Measurements from ENCODE around the gene CNEP1R1. TPM values are rescaled to one million over a fixed set of nuclear protein-coding genes. Genes with fewer than 3 reads are reported as not detected.

CNEP1R1 gene
- total and polyA plus RNA-seq, 3 experiments from 2014 or later: 21.2 to 23.6 (median 22.8) TPM

DNA sequence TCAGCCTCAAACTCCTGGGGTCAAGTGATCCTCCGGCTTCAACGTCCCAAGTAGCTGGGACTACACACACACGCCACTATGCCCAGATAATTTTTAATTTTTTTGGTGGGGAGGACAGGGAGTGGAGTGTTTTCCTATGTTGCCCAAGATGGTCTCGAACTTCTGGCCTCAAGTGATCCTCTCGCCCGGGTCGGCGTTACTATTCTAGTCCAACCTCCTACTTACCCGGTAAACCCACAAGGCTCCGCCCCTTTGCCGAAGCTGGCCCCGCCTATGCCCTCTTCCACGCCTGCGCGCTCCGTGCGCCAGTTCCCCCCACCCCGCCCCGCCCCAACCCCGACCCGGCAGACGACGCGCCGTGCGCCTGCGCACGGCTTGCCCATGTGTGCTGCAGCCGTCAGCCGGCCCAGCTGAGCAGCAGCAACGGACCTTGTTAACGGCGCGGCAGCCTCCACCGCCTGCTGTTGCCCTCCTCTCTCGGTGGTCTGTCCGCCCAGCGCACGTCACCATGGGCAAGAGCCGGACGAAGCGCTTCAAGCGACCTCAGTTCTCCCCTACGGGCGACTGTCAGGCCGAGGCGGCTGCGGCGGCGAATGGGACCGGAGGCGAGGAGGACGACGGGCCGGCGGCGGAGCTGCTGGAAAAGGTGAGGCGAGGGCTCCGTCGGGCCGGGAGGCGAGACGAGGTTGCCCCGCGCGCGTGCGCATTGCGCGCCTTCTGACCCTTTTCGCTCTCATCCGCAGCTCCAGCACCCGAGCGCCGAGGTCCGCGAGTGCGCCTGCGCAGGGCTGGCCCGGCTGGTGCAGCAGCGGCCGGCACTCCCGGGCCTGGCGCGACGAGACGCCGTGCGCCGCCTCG is 40.8 kb downstream of the CNEP1R1 start, which contains the start of gene HEATR3:
HEATR3 (plus strand) TSS at position 347 of the 858 bp plus-strand sequence; CDS start at position 509, 162 bp downstream.
- Histone ChIP-seq H3K4me3 (ENCODE audit: low read length) (peak within 1 kb of the TSS; percentile 94), H3K27ac (ENCODE audit: low read depth, low read length) (peak within 1 kb of the TSS; percentile 74), H3K9me3 (ENCODE audit: low read length) (no peaks in the 10 kb centered on the region), H3K4me1 (ENCODE audit: insufficient read depth, low read length) (peaks cover 24% of the 10 kb centered on the region), H3K27me3 (ENCODE audit: insufficient read depth, low read length, poor library complexity, severe bottlenecking) (no peaks in the 10 kb centered on the region), H3K36me3 (ENCODE audit: insufficient read depth, low read length) (peaks cover 8% of the 10 kb centered on the region)
- H3K9me3 Mint-ChIP-seq: no peaks in the 10 kb centered on the region
- peaks cover 34 to 50% (median 46%) of the 10 kb centered on the region in 3 donors for H3K4me1 Mint-ChIP-seq
- ChIA-PET CTCF (interaction anchor here (0.6 to 4.1 kb wide), 8 partner anchors 18 to 740 kb away, joined by 3 to 24 read pairs (median 6); partner anchors contain the start of gene CNEP1R1), POLR2A (interaction anchor here (0.6 to 1.3 kb wide), 5 partner anchors 41 to 1458 kb away, joined by 3 to 10 read pairs (median 4); partner anchors contain the start of gene CNEP1R1)
- peak within 1 kb of the TSS; percentile 78 to 97 (median 93) for H3K27ac Mint-ChIP-seq
- H3K27me3 Mint-ChIP-seq: peaks cover 0 to 1% of the 10 kb centered on the region in 2 donors
- peaks cover 0 to 29% (median 11%) of the 10 kb centered on the region in 3 donors for H3K36me3 Mint-ChIP-seq
- peak; percentile 87 to 95 (median 89) for DNase-seq
- H3K4me3 Mint-ChIP-seq: peak within 1 kb of the TSS; percentile 88 to 97 (median 94)

DNA sequence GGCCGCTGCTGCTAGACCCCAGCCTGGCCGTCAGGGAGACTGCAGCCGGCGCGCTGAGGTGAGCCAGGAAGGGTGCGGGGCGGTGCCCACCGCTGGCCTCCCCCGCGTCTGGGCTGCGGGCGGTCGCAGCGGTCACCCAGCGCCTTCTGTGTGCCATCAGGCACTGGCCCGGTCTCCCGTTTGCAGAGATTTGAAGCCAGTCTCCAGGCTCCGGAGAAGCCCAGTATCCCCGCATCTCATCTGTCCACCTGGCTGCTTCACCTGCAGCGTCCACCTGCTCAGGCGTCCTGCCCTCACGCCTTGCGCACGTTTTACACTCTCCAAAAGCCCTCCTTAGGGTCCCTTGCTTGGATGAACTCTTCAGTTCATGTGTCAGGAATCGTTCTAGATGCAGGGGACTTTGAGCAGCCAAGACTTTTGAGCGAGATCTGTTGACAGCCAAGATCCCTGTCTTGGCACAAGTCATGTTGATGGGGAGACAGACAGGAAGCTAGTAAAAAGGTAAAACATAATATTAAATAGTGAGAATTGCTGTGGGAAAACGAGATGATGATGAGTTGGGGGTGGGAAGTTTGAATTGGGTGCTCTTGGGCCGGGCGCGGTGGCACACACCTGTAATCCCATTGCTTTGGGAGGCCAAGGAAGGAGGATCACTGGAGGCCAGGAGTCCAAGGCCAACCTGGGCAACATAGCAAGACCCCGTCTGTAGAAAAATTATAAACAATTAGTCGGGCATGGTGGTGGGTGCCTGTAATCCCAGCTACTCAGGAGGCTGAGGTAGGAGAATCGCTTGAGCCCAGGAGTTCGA is 41.7 kb downstream of the CNEP1R1 start:
- Mint-ChIP-seq H3K9me3 (no peaks in the 10 kb centered on the region), H3K36me3 (peaks cover 0 to 33% (median 16%) of the 10 kb centered on the region in 3 donors)
- peak overlapping the region; percentile 94 for H3K4me3 ChIP-seq (ENCODE audit: low read length)

DNA sequence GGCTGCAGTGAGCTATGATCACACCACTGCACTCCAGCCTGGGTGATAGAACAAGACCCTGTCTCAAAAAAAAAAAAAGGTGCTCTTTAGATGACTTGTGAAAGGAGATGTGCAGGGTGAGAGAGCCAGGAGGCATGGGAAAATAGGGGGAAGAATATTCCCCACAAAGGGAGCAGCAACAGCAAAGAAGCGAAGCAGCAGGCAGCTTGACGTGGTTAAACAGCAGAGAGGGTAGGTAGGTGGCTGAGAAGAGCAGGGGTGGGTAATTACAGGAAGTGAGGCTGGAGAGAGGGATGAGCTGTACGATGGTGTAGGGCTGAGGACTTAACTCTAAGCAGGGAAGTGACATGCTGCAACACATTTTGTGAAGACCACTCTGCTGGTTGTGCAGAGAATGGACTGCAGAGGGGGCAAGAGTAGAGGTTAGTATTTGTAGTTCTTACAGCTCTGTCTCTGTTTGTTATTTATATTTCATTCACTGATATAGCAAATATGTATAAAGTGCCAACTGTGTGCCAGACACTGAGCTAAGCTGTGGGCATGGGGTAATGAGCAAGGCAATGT is 42.3 kb downstream of the CNEP1R1 start:
- no peaks in the 10 kb centered on the region for H3K27me3 ChIP-seq (ENCODE audit: insufficient read depth, low read length, poor library complexity, severe bottlenecking)
- Mint-ChIP-seq H3K36me3 (peaks cover 0 to 37% (median 18%) of the 10 kb centered on the region in 3 donors), H3K4me1 (peaks cover 40 to 59% (median 55%) of the 10 kb centered on the region in 3 donors), H3K9me3 (no peaks in the 10 kb centered on the region), H3K27ac (peak overlapping the region; percentile 77 to 97 (median 91)), H3K27me3 (peaks cover 0 to 1% of the 10 kb centered on the region in 2 donors), H3K4me3 (peak overlapping the region; percentile 88 to 97 (median 94))
- H3K4me1 ChIP-seq (ENCODE audit: insufficient read depth, low read length): peaks cover 24% of the 10 kb centered on the region
- no peak overlapping the region for H3K27ac ChIP-seq (ENCODE audit: low read depth, low read length)
- peaks cover 12% of the 10 kb centered on the region for H3K36me3 ChIP-seq (ENCODE audit: insufficient read depth, low read length)
- ChIA-PET POLR2A (interaction anchor here (1.4 kb wide), 1 partner anchor 42 kb away, joined by 4 read pairs; the partner anchor contains the start of gene CNEP1R1), CTCF (interaction anchor here (0.8 to 4.1 kb wide), 10 partner anchors 23 to 717 kb away, joined by 3 to 24 read pairs (median 4); partner anchors contain the start of gene CNEP1R1)
- H3K9me3 ChIP-seq (ENCODE audit: low read length): no peaks in the 10 kb centered on the region
- no peak overlapping the region for H3K4me3 ChIP-seq (ENCODE audit: low read length)
- peak in 4 of 5 donors; percentile 3 to 52 (median 24) for DNase-seq

More for the DNA sequence above, 41.7 kb downstream of the CNEP1R1 start:
- no peaks in the 10 kb centered on the region for H3K27me3 ChIP-seq (ENCODE audit: insufficient read depth, low read length, poor library complexity, severe bottlenecking)
- H3K27ac Mint-ChIP-seq: peak overlapping the region in 7 of 8 donors; percentile 85 to 97 (median 93)
- peak overlapping the region; percentile 74 for H3K27ac ChIP-seq (ENCODE audit: low read depth, low read length)
- DNase-seq: no peak
- peaks cover 24% of the 10 kb centered on the region for H3K4me1 ChIP-seq (ENCODE audit: insufficient read depth, low read length)
- ChIA-PET POLR2A (interaction anchor here (0.6 to 1.4 kb wide), 4 partner anchors 41 to 632 kb away, joined by 3 to 10 read pairs (median 4); partner anchors contain the start of gene CNEP1R1), CTCF (interaction anchor here (0.6 to 4.1 kb wide), 10 partner anchors 17 to 740 kb away, joined by 3 to 24 read pairs (median 5); partner anchors contain the start of gene CNEP1R1)
- H3K4me1 Mint-ChIP-seq: peaks cover 37 to 55% (median 52%) of the 10 kb centered on the region in 3 donors
- peak overlapping the region; percentile 88 to 97 (median 94) for H3K4me3 Mint-ChIP-seq
- H3K27me3 Mint-ChIP-seq: peaks cover 0 to 1% of the 10 kb centered on the region in 2 donors
- H3K36me3 ChIP-seq (ENCODE audit: insufficient read depth, low read length): peaks cover 8% of the 10 kb centered on the region
- H3K9me3 ChIP-seq (ENCODE audit: low read length): no peaks in the 10 kb centered on the region

DNA sequence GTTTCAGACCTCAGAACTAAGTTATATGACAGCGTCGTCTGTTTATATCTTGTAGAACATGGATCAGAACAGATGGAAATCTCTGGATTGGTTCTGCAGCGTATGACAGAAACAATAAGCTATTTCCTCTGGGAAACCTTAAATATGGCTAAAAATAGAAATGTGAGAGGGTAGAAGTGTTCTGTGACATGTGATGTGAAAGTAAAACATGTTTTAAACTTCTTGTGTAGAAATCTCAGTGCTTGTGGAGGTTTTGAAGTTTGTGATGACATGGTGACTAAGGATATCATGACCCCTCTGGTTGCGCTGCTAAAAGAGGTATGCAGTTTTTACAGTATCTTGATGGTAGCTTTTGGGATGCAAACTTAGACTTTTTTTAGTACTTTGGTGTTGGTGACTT is 43.5 kb downstream of the CNEP1R1 start:
- H3K9me3 ChIP-seq (ENCODE audit: low read length): no peaks in the 10 kb centered on the region
- POLR2A ChIA-PET: no interaction called here
- peaks cover 12% of the 10 kb centered on the region for H3K36me3 ChIP-seq (ENCODE audit: insufficient read depth, low read length)
- H3K4me1 ChIP-seq (ENCODE audit: insufficient read depth, low read length): peaks cover 24% of the 10 kb centered on the region
- no peak overlapping the region for H3K27ac ChIP-seq (ENCODE audit: low read depth, low read length)
- no peak overlapping the region for H3K4me3 ChIP-seq (ENCODE audit: low read length)
- Mint-ChIP-seq H3K27me3 (no peaks in the 10 kb centered on the region), H3K27ac (peak overlapping the region in 3 of 8 donors; percentile 55 to 89 (median 65)), H3K9me3 (no peaks in the 10 kb centered on the region), H3K36me3 (peaks cover 0 to 47% (median 20%) of the 10 kb centered on the region in 3 donors), H3K4me1 (peaks cover 46 to 71% (median 64%) of the 10 kb centered on the region in 3 donors), H3K4me3 (peak overlapping the region in 4 of 7 donors; percentile 6 to 94 (median 38))
- no peak for DNase-seq
- CTCF ChIA-PET: interaction anchor here (3.8 to 4.1 kb wide), 2 partner anchors 44 to 143 kb away, joined by 22 to 24 read pairs; partner anchors contain the start of gene CNEP1R1
- no peaks in the 10 kb centered on the region for H3K27me3 ChIP-seq (ENCODE audit: insufficient read depth, low read length, poor library complexity, severe bottlenecking)

DNA sequence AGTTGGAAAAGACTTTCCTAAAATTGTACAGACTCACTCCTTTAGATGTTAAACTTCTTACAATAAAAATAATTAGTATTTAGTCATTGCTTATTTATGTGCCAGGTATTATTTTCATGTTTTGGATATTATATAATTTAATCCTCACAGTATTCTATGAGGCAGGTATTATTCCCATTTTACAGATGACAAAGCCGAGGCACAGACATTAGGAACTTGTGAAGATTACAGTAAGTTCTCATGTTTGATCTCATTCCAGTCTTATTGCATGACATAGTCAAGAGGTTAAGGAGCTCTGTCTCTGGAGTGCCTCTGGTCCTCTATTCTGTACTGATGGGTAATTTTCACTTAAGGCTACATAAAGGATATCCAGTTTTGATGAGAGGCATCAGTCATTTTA is 44.0 kb downstream of the CNEP1R1 start:
- H3K36me3 ChIP-seq (ENCODE audit: insufficient read depth, low read length): peaks cover 12% of the 10 kb centered on the region
- no peak for DNase-seq
- CTCF ChIA-PET: interaction anchor here (3.8 kb wide), 1 partner anchor 44 kb away, joined by 22 read pairs; the partner anchor contains the start of gene CNEP1R1
- no peaks in the 10 kb centered on the region for H3K27me3 ChIP-seq (ENCODE audit: insufficient read depth, low read length, poor library complexity, severe bottlenecking)
- H3K4me3 ChIP-seq (ENCODE audit: low read length): no peak overlapping the region
- Mint-ChIP-seq H3K4me1 (peaks cover 47 to 71% (median 67%) of the 10 kb centered on the region in 3 donors), H3K27me3 (no peaks in the 10 kb centered on the region), H3K9me3 (no peaks in the 10 kb centered on the region), H3K27ac (peak overlapping the region in 2 of 8 donors; percentile 24 to 65), H3K4me3 (peak overlapping the region in 2 of 7 donors; percentile 40 to 94), H3K36me3 (peaks cover 0 to 52% (median 20%) of the 10 kb centered on the region in 3 donors)
- no peaks in the 10 kb centered on the region for H3K9me3 ChIP-seq (ENCODE audit: low read length)
- POLR2A ChIA-PET: no interaction called here
- H3K27ac ChIP-seq (ENCODE audit: low read depth, low read length): no peak overlapping the region
- H3K4me1 ChIP-seq (ENCODE audit: insufficient read depth, low read length): peaks cover 24% of the 10 kb centered on the region

DNA sequence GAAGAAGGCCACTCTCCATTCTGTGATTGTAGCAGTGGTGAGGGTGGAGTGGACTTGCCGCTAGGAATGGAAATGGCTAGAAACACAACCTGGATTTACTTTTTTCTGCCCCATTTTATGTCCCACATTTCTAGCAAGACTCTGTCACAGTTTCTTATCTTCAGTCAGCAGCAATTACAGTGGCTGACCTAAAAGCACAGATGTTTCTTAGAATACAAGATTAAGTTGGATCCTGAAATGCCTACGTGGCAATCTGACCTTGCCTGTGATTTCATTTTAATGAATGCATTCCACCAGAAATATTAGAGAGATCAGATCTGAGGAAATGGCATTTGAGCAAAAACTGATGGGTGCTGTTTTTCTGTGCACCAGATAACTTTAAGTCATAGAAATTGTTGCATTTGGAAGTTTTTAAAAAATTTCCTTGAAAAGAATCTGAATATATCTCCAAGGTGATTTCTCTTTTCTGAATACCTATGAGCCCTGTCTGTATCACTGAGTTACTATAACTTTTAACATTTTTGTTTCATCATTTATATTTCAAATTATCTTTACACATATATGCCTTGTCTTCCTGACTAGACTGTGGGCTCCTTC is 46.1 kb downstream of the CNEP1R1 start:
- peaks cover 21% of the 10 kb centered on the region for H3K4me1 ChIP-seq (ENCODE audit: insufficient read depth, low read length)
- ChIA-PET CTCF (no interaction called here), POLR2A (no interaction called here)
- H3K36me3 Mint-ChIP-seq: peaks cover 4 to 60% (median 22%) of the 10 kb centered on the region in 3 donors
- H3K4me3 ChIP-seq (ENCODE audit: low read length): no peak overlapping the region
- H3K9me3 ChIP-seq (ENCODE audit: low read length): no peaks in the 10 kb centered on the region
- no peak overlapping the region for H3K27ac ChIP-seq (ENCODE audit: low read depth, low read length)
- H3K27me3 ChIP-seq (ENCODE audit: insufficient read depth, low read length, poor library complexity, severe bottlenecking): no peaks in the 10 kb centered on the region
- peaks cover 45 to 67% (median 58%) of the 10 kb centered on the region in 3 donors for H3K4me1 Mint-ChIP-seq
- peaks cover 12% of the 10 kb centered on the region for H3K36me3 ChIP-seq (ENCODE audit: insufficient read depth, low read length)
- no peaks in the 10 kb centered on the region for H3K27me3 Mint-ChIP-seq
- H3K27ac Mint-ChIP-seq: peak overlapping the region in 2 of 8 donors; percentile 25 to 77
- no peak for DNase-seq
- H3K9me3 Mint-ChIP-seq: no peaks in the 10 kb centered on the region
- peak overlapping the region in 1 of 7 donors; percentile 17 for H3K4me3 Mint-ChIP-seq

DNA sequence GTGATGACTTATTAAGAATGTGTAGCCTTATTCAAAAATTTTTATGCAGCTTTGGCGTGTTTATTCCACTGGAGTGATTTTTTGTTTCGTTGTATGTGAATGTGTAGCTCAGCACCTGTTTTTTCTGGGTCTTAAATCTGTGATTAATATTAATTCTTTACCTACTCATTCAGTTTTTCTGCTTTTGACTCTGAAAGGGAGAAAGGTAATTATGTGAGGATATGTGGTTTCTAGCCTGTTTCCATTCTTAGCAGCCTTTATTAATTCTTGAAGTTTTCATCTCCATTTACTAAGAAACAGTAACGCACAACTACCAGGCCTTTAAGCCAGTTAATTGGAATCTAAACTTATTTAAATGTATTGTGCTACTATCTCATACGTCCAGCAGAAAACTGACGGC is 47.7 kb downstream of the CNEP1R1 start:
- no peak for DNase-seq
- H3K36me3 Mint-ChIP-seq: peaks cover 8 to 61% (median 20%) of the 10 kb centered on the region in 3 donors
- no peaks in the 10 kb centered on the region for H3K9me3 Mint-ChIP-seq
- H3K4me3 Mint-ChIP-seq: no peak overlapping the region
- Histone ChIP-seq H3K36me3 (ENCODE audit: insufficient read depth, low read length) (peaks cover 12% of the 10 kb centered on the region), H3K4me3 (ENCODE audit: low read length) (no peak overlapping the region), H3K4me1 (ENCODE audit: insufficient read depth, low read length) (peaks cover 7% of the 10 kb centered on the region), H3K27me3 (ENCODE audit: insufficient read depth, low read length, poor library complexity, severe bottlenecking) (no peaks in the 10 kb centered on the region), H3K27ac (ENCODE audit: low read depth, low read length) (no peak overlapping the region), H3K9me3 (ENCODE audit: low read length) (no peaks in the 10 kb centered on the region)
- ChIA-PET POLR2A (no interaction called here), CTCF (no interaction called here)
- H3K4me1 Mint-ChIP-seq: peaks cover 32 to 58% (median 45%) of the 10 kb centered on the region in 3 donors
- H3K27ac Mint-ChIP-seq: peak overlapping the region in 5 of 8 donors; percentile 3 to 56 (median 39)
- H3K27me3 Mint-ChIP-seq: no peaks in the 10 kb centered on the region
